ENCODE measurements around the gene PODXL. TPM values are rescaled to one million over a fixed set of nuclear protein-coding genes. Genes with fewer than 3 reads are reported as not detected.
"Not testable (repeated sequence)": the region's sequence is repeated elsewhere in the genome, so short reads cannot be mapped to it uniquely, and the experiment has no call there.

PODXL gene
- total RNA-seq, 5 donors from 2014 or later (not counting 1 experiment from before 2014, with no cell fraction given) = 0.63 to 2.6 (median 1.5) TPM

- Mint-ChIP-seq H3K4me1 (no peaks in the 10 kb centered on the region), H3K36me3 (peaks cover 25% of the 10 kb centered on the region), H3K27ac (no peak overlapping the region), H3K4me3 (no peak overlapping the region), H3K9me3 (no peaks in the 10 kb centered on the region), H3K27me3 (no peaks in the 10 kb centered on the region)
- H3K4me1 ChIP-seq (ENCODE audit: control insufficient read depth in 1 of 2, extremely low read depth in 1 of 2, insufficient read depth in 2 of 2, low read length in 2 of 2) = no peaks in the 10 kb centered on the region
- no CpG with 5 or more reads among the region's 4 CpGs for WGBS (ENCODE audit: insufficient coverage)
- peaks cover 0 to 13% of the 10 kb centered on the region in 2 donors for H3K36me3 ChIP-seq (ENCODE audit: control insufficient read depth in 2 of 2, extremely low read depth in 1 of 2, insufficient read depth in 1 of 2, low read length in 1 of 2)
- ATAC-seq (replicated peaks in 1 of 4) = no peak
- no peaks in the 10 kb centered on the region for H3K9me3 ChIP-seq
- ChIA-PET POLR2A (interaction anchor here in 1 of 2 donors (0.6 to 0.7 kb wide), 2 partner anchors 144 to 291 kb away, joined by 6 to 11 read pairs; no protein-coding TSS in a partner anchor), CTCF (interaction anchor here in 1 of 2 donors (0.5 kb wide), 1 partner anchor 600 kb away, joined by 3 read pairs; no protein-coding TSS in a partner anchor)
- DNase-seq = no peak
- H3K4me3 ChIP-seq (ENCODE audit: control insufficient read depth in 1 of 2, extremely low read depth in 1 of 2, low read length in 1 of 2) = no peak overlapping the region
- no peak overlapping the region for H3K27ac ChIP-seq (ENCODE audit: low read length)
- no peaks in the 10 kb centered on the region for H3K27me3 ChIP-seq (replicated peaks in 1 of 2; ENCODE audit: control insufficient read depth in 2 of 2, extremely low read depth in 1 of 2, insufficient read depth in 2 of 2, low read length in 1 of 2)
Measured at GRCh38 chr7:131480384-131481315, 75.8 kb downstream of the PODXL start.

DNA sequence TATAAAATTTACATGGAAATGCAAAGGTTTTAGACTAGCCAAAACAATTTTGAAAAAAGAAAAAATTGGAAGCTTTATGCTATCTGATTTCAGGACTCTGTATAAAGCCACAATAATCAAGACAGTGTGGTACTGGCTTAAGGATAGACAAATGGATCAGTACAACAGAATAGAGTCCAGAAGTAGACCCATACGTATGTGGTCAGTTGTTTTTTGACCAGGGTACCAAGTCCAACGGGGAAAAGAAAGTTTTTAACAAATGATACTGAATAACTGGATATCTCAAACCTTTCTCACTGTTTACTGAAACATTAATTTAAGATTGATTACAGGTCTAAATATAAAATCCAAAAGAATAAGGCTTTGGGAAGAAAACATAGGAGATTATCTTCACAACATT is 79.7 kb downstream of the PODXL start:
- H3K27me3 Mint-ChIP-seq = no peaks in the 10 kb centered on the region
- WGBS (ENCODE audit: insufficient coverage) = no CpG with 5 or more reads among the region's 2 CpGs
- no peak for DNase-seq
- no peak overlapping the region for H3K4me3 ChIP-seq (ENCODE audit: control insufficient read depth in 1 of 2, extremely low read depth in 1 of 2, low read length in 1 of 2)
- POLR2A ChIA-PET = no interaction called here
- peaks cover 0 to 6% of the 10 kb centered on the region in 2 donors for H3K36me3 ChIP-seq (ENCODE audit: control insufficient read depth in 2 of 2, extremely low read depth in 1 of 2, insufficient read depth in 1 of 2, low read length in 1 of 2)
- no peak for ATAC-seq (replicated peaks in 1 of 4)
- CTCF ChIA-PET = no interaction called here
- no peak overlapping the region for H3K27ac ChIP-seq (ENCODE audit: low read length)
- no peak overlapping the region for H3K4me3 Mint-ChIP-seq
- no peaks in the 10 kb centered on the region for H3K27me3 ChIP-seq (replicated peaks in 1 of 2; ENCODE audit: control insufficient read depth in 2 of 2, extremely low read depth in 1 of 2, insufficient read depth in 2 of 2, low read length in 1 of 2)
- H3K36me3 Mint-ChIP-seq = peaks cover 41% of the 10 kb centered on the region
- no peaks in the 10 kb centered on the region for H3K4me1 ChIP-seq (ENCODE audit: control insufficient read depth in 1 of 2, extremely low read depth in 1 of 2, insufficient read depth in 2 of 2, low read length in 2 of 2)
- H3K9me3 Mint-ChIP-seq = peaks cover 0 to 2% (median 0%) of the 10 kb centered on the region in 3 donors
- H3K4me1 Mint-ChIP-seq = no peaks in the 10 kb centered on the region
- no peak overlapping the region for H3K27ac Mint-ChIP-seq
- peaks cover 2% of the 10 kb centered on the region for H3K9me3 ChIP-seq

- Histone ChIP-seq H3K27ac (ENCODE audit: low read length) (no peak overlapping the region), H3K4me1 (ENCODE audit: control insufficient read depth in 1 of 2, extremely low read depth in 1 of 2, insufficient read depth in 2 of 2, low read length in 2 of 2) (no peaks in the 10 kb centered on the region), H3K9me3 (peaks cover 2% of the 10 kb centered on the region), H3K36me3 (ENCODE audit: control insufficient read depth in 2 of 2, extremely low read depth in 1 of 2, insufficient read depth in 1 of 2, low read length in 1 of 2) (peaks cover 14 to 46% of the 10 kb centered on the region in 2 donors), H3K4me3 (ENCODE audit: control insufficient read depth in 1 of 2, extremely low read depth in 1 of 2, low read length in 1 of 2) (no peak overlapping the region), H3K27me3 (replicated peaks in 1 of 2; ENCODE audit: control insufficient read depth in 2 of 2, extremely low read depth in 1 of 2, insufficient read depth in 2 of 2, low read length in 1 of 2) (no peaks in the 10 kb centered on the region)
- Mint-ChIP-seq H3K36me3 (peaks cover 65% of the 10 kb centered on the region), H3K27ac (no peak overlapping the region), H3K27me3 (no peaks in the 10 kb centered on the region), H3K4me3 (no peak overlapping the region), H3K9me3 (peaks cover 0 to 2% (median 0%) of the 10 kb centered on the region in 3 donors), H3K4me1 (no peaks in the 10 kb centered on the region)
- 100% methylated on average over 3 of the region's 4 CpGs for WGBS (ENCODE audit: insufficient coverage)
- no peak for ATAC-seq (replicated peaks in 1 of 4)
- DNase-seq = no peak
- CTCF ChIA-PET = no interaction called here
- POLR2A ChIA-PET = no interaction called here
Measured at GRCh38 chr7:131471250-131472004, 85.0 kb downstream of the PODXL start.

DNA sequence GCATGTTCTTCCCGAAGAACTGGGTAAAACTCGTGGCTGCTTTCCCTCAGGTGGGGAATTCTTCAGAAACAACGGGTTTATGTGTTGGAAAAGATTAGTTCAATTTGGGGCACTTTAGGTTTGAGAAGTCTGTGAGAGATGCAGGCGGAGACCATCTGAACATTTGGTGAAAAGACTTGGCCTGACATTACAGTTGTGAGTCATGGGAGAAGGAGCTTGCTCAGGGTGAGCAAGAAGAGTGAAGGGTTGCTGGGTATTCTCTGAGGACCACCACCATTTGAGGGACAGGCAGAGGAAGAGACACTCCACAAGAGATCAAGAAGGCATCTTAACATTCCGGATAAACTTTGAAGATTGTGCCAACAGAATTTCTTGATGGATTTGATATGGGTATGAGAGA is 88.6 kb downstream of the PODXL start:
- Histone ChIP-seq H3K27ac (ENCODE audit: low read length) (no peak overlapping the region), H3K36me3 (ENCODE audit: control insufficient read depth in 2 of 2, extremely low read depth in 1 of 2, insufficient read depth in 1 of 2, low read length in 1 of 2) (peaks cover 14 to 64% of the 10 kb centered on the region in 2 donors), H3K9me3 (no peaks in the 10 kb centered on the region), H3K27me3 (replicated peaks in 1 of 2; ENCODE audit: control insufficient read depth in 2 of 2, extremely low read depth in 1 of 2, insufficient read depth in 2 of 2, low read length in 1 of 2) (no peaks in the 10 kb centered on the region), H3K4me1 (ENCODE audit: control insufficient read depth in 1 of 2, extremely low read depth in 1 of 2, insufficient read depth in 2 of 2, low read length in 2 of 2) (no peaks in the 10 kb centered on the region), H3K4me3 (ENCODE audit: control insufficient read depth in 1 of 2, extremely low read depth in 1 of 2, low read length in 1 of 2) (no peak overlapping the region)
- Mint-ChIP-seq H3K27ac (no peak overlapping the region), H3K4me3 (no peak overlapping the region), H3K9me3 (no peaks in the 10 kb centered on the region), H3K4me1 (no peaks in the 10 kb centered on the region), H3K27me3 (no peaks in the 10 kb centered on the region), H3K36me3 (peaks cover 52% of the 10 kb centered on the region)
- ATAC-seq (replicated peaks in 1 of 4) (no peak), DNase-seq (no peak)
- ChIA-PET CTCF (no interaction called here), POLR2A (no interaction called here)
- WGBS (ENCODE audit: insufficient coverage) = 96% methylated on average over 3 of the region's 5 CpGs

GRCh38 chr7:131466735-131467365 is 89.6 kb downstream of the PODXL start:
- Histone ChIP-seq H3K27me3 (replicated peaks in 1 of 2; ENCODE audit: control insufficient read depth in 2 of 2, extremely low read depth in 1 of 2, insufficient read depth in 2 of 2, low read length in 1 of 2) (no peaks in the 10 kb centered on the region), H3K4me1 (ENCODE audit: control insufficient read depth in 1 of 2, extremely low read depth in 1 of 2, insufficient read depth in 2 of 2, low read length in 2 of 2) (no peaks in the 10 kb centered on the region), H3K4me3 (ENCODE audit: control insufficient read depth in 1 of 2, extremely low read depth in 1 of 2, low read length in 1 of 2) (no peak overlapping the region), H3K9me3 (no peaks in the 10 kb centered on the region), H3K27ac (ENCODE audit: low read length) (no peak overlapping the region), H3K36me3 (ENCODE audit: control insufficient read depth in 2 of 2, extremely low read depth in 1 of 2, insufficient read depth in 1 of 2, low read length in 1 of 2) (peaks cover 14 to 66% of the 10 kb centered on the region in 2 donors)
- Mint-ChIP-seq H3K27me3 (no peaks in the 10 kb centered on the region), H3K4me3 (no peak overlapping the region), H3K27ac (no peak overlapping the region), H3K36me3 (peaks cover 59% of the 10 kb centered on the region), H3K4me1 (no peaks in the 10 kb centered on the region), H3K9me3 (no peaks in the 10 kb centered on the region)
- ATAC-seq (replicated peaks in 1 of 4) (no peak), DNase-seq (no peak)
- CTCF ChIA-PET = interaction anchor here in 1 of 2 donors (0.6 kb wide), 1 partner anchor 43 kb away, joined by 5 read pairs; no protein-coding TSS in a partner anchor
- POLR2A ChIA-PET = interaction anchor here (0.6 kb wide), 2 partner anchors 431 to 614 kb away, joined by 3 read pairs; no protein-coding TSS in a partner anchor
- WGBS (ENCODE audit: insufficient coverage) = no CpG with 5 or more reads among the region's 12 CpGs

GRCh38 chr7:131462715-131463114 is 93.7 kb downstream of the PODXL start:
- peaks cover 43% of the 10 kb centered on the region for H3K36me3 Mint-ChIP-seq
- not testable (repeated sequence) for H3K4me3 ChIP-seq (ENCODE audit: control insufficient read depth in 1 of 2, extremely low read depth in 1 of 2, low read length in 1 of 2)
- H3K36me3 ChIP-seq (ENCODE audit: control insufficient read depth in 2 of 2, extremely low read depth in 1 of 2, insufficient read depth in 1 of 2, low read length in 1 of 2) = peaks cover 12 to 39% of the 10 kb centered on the region in 2 donors

More at GRCh38 chr7:131462715-131463114, 93.7 kb downstream of the PODXL start:
- ATAC-seq (replicated peaks in 1 of 4); H3K4me1 Mint-ChIP-seq; H3K9me3 Mint-ChIP-seq; DNase-seq; H3K27ac ChIP-seq (ENCODE audit: low read length); H3K27me3 ChIP-seq (replicated peaks in 1 of 2; ENCODE audit: control insufficient read depth in 2 of 2, extremely low read depth in 1 of 2, insufficient read depth in 2 of 2, low read length in 1 of 2); H3K9me3 ChIP-seq; H3K27me3 Mint-ChIP-seq; H3K27ac Mint-ChIP-seq; H3K4me1 ChIP-seq (ENCODE audit: control insufficient read depth in 1 of 2, extremely low read depth in 1 of 2, insufficient read depth in 2 of 2, low read length in 2 of 2); H3K4me3 Mint-ChIP-seq: not testable (repeated sequence)
- POLR2A ChIA-PET = interaction anchor here in 1 of 2 donors (0.6 kb wide), 1 partner anchor 1417 kb away, joined by 5 read pairs; no protein-coding TSS in a partner anchor
- CTCF ChIA-PET = interaction anchor here in 1 of 2 donors (0.6 kb wide), 1 partner anchor 52 kb away, joined by 3 read pairs; no protein-coding TSS in a partner anchor
